ENCODE measurements around the gene XIRP1.

XIRP1 gene

DNA sequence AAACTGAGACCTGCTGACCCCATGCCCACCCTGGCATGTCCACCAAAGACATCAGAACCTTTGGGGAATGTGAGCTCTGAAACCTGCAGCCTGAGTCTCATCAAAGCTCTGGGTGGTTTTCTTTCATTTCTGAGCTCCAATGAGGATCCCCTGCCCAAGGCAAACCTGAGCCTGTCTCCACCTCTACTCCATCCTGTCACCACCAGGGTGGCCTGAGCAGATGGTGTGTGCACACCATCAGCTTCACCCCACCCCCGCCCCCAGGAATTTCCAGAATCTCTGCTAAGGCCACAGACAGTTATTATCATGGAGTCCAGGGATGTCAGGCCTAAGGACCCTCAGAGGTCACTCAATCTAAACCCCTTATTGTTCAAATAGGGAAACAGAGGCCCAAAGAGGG, 1.3 kb downstream of the XIRP1 start:
- TF ChIP-seq, protein P1, sequence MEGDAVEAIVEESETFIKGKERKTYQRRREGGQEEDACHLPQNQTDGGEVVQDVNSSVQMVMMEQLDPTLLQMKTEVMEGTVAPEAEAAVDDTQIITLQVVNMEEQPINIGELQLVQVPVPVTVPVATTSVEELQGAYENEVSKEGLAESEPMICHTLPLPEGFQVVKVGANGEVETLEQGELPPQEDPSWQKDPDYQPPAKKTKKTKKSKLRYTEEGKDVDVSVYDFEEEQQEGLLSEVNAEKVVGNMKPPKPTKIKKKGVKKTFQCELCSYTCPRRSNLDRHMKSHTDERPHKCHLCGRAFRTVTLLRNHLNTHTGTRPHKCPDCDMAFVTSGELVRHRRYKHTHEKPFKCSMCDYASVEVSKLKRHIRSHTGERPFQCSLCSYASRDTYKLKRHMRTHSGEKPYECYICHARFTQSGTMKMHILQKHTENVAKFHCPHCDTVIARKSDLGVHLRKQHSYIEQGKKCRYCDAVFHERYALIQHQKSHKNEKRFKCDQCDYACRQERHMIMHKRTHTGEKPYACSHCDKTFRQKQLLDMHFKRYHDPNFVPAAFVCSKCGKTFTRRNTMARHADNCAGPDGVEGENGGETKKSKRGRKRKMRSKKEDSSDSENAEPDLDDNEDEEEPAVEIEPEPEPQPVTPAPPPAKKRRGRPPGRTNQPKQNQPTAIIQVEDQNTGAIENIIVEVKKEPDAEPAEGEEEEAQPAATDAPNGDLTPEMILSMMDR (IDR thresholded peaks at IDR 0.05; ENCODE audit: insufficient read depth, low read depth, low read length, missing control alignments), result no peak
- no peak overlapping the region for H3K4me3 ChIP-seq (ENCODE audit: low read length)
- no peak for DNase-seq (ENCODE audit: low read depth)

DNA sequence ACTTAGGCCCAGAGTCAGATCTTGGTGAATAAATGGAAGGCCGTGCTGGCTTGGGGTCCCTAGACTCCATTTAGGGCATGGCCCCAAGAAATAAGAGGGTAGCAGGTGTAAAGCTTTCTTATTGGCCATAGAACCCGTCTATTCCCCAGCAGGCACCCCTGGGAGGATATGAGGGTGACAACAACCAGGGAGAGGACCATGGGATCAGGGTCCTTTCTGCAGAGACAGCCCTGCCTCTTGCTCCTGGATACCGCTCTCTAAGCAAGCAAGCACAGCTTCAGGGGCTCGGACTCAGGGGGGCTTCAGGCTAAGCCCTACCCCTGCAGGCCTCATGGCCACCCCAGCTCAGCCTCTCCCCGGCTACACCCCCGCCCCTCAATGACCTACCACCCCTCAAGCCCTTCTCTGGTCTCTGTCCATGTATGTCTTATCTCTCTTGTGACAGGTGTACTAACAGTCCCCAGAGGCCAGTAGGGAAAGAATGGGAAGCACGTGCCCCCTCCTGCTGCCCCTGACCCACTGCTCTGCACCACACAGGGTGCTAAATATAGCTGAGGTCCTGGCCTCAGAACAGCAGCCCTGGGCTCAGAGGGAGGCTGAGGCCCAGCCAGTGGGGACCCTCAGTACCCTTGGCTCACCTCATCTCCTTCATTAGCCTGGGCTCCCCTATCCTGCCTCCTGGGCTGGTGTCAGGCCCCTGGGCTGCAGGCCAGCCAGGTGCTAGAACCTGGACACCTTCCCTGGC, 1.9 kb downstream of the XIRP1 start:
- no peak for DNase-seq (ENCODE audit: low read depth)
- H3K4me3 ChIP-seq (ENCODE audit: low read length), result no peak overlapping the region
- TF ChIP-seq, protein P1 (IDR thresholded peaks at IDR 0.05; ENCODE audit: insufficient read depth, low read depth, low read length, missing control alignments), result no peak

- TF ChIP-seq, protein P1 (IDR thresholded peaks at IDR 0.05; ENCODE audit: insufficient read depth, low read depth, low read length, missing control alignments), result peak; percentile 85
- DNase-seq (ENCODE audit: low read depth), result peak; percentile 74
- H3K4me3 ChIP-seq (ENCODE audit: low read length), result no peak overlapping the region
Observed at GRCh38 chr3:39189959-39190269, 2.5 kb downstream of the XIRP1 start.

- DNase-seq (ENCODE audit: low read depth), result no peak
Observed at GRCh38 chr3:39189150-39189958, 3.0 kb downstream of the XIRP1 start.

GRCh38 chr3:39188271-39189149, 3.9 kb downstream of the XIRP1 start:
- DNase-seq (ENCODE audit: low read depth), result no peak
- H3K4me3 ChIP-seq (ENCODE audit: low read length), result no peak overlapping the region
- TF ChIP-seq, protein P1 (IDR thresholded peaks at IDR 0.05; ENCODE audit: insufficient read depth, low read depth, low read length, missing control alignments), result no peak

More at GRCh38 chr3:39189150-39189958, 3.0 kb downstream of the XIRP1 start:
- TF ChIP-seq, protein P1 (IDR thresholded peaks at IDR 0.05; ENCODE audit: insufficient read depth, low read depth, low read length, missing control alignments), result no peak
- H3K4me3 ChIP-seq (ENCODE audit: low read length), result no peak overlapping the region

- H3K4me3 ChIP-seq (ENCODE audit: low read length), result no peak overlapping the region
- no peak for DNase-seq (ENCODE audit: low read depth)
- TF ChIP-seq, protein P1 (IDR thresholded peaks at IDR 0.05; ENCODE audit: insufficient read depth, low read depth, low read length, missing control alignments), result no peak
Observed at GRCh38 chr3:39187372-39188155, 4.8 kb downstream of the XIRP1 start.
